ENCODE results near the gene DDIT4. TPM values are rescaled to one million over a fixed set of nuclear protein-coding genes. Genes with fewer than 3 reads are reported as not detected.

DDIT4 gene
- total and polyA plus RNA-seq, 9 of the 15 experiments (the other 6 are each of a cell fraction or from before 2014, with no cell fraction given), result 8.2 to 675 (median 159) TPM

GRCh38 chr10:72263613-72264241, 10.0 kb upstream of the DDIT4 start (continued):
- TF ChIP-seq, protein P1, sequence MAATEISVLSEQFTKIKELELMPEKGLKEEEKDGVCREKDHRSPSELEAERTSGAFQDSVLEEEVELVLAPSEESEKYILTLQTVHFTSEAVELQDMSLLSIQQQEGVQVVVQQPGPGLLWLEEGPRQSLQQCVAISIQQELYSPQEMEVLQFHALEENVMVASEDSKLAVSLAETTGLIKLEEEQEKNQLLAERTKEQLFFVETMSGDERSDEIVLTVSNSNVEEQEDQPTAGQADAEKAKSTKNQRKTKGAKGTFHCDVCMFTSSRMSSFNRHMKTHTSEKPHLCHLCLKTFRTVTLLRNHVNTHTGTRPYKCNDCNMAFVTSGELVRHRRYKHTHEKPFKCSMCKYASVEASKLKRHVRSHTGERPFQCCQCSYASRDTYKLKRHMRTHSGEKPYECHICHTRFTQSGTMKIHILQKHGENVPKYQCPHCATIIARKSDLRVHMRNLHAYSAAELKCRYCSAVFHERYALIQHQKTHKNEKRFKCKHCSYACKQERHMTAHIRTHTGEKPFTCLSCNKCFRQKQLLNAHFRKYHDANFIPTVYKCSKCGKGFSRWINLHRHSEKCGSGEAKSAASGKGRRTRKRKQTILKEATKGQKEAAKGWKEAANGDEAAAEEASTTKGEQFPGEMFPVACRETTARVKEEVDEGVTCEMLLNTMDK (IDR thresholded peaks at IDR 0.05; ENCODE audit: borderline replicate concordance, insufficient read depth, low read depth, low read length, poor library complexity, severe bottlenecking), result no peak
- TF ChIP-seq TFAP4 (CRISPR knock-in tag; IDR thresholded peaks at IDR 0.05; ENCODE audit: borderline replicate concordance) (0 out of 2 replicates have a peak, but pooled peaks have one; percentile 4), DMBX1 (CRISPR knock-in tag; IDR thresholded peaks at IDR 0.05; ENCODE audit: borderline replicate concordance) (peak; percentile 15; the same call in 1 of the 2 replicates), NR2C2 (CRISPR knock-in tag; IDR thresholded peaks at IDR 0.05) (no peak), NR2C2 (tag; IDR thresholded peaks at IDR 0.05) (0 out of 2 replicates have a peak, but pooled peaks have one; percentile 15), SAFB2 (IDR thresholded peaks at IDR 0.05; ENCODE audit: borderline replicate concordance, low read depth, low read length, severe bottlenecking) (no peak), JUNB (CRISPR knock-in tag; conservative IDR thresholded peaks at IDR 0.05) (peak; percentile 22; the same call in 1 of the 2 replicates)
